H9 (cell line): Measurements from ENCODE around the gene SMIM13. TPM values are rescaled to one million over a fixed set of nuclear protein-coding genes. Genes with fewer than 3 reads are reported as not detected.

Experiments
- DNase-seq: peaks from one replicate; pipeline ENCODE4 v3.0.0-alpha.2; 2017
- H2AFZ ChIP-seq: one replicate; pipeline ENCODE4 v1.6.1; 2013; ENCODE audit warnings: mild to moderate bottlenecking, low read length, control low read depth, moderate library complexity
- H2AK5ac ChIP-seq: 2 replicates; pipeline ENCODE4 v1.6.1; 2013; ENCODE audit warnings: low read length, control low read depth, mixed read lengths; ENCODE audit not compliant: insufficient read length
- H2BK120ac ChIP-seq: one replicate; pipeline ENCODE4 v1.6.1; 2013; ENCODE audit warnings: low read depth, mild to moderate bottlenecking, low read length, control low read depth, inconsistent platforms; ENCODE audit not compliant: poor library complexity, severe bottlenecking
- H2BK12ac ChIP-seq: 2 replicates; pipeline ENCODE4 v1.6.1; 2013; ENCODE audit warnings: low read length, control low read depth, mixed read lengths, low read depth; ENCODE audit not compliant: insufficient read length
- H2BK15ac ChIP-seq: 2 replicates; pipeline ENCODE4 v1.6.1; 2013; ENCODE audit warnings: low read depth, low read length, control low read depth
- H2BK20ac ChIP-seq: one replicate; pipeline ENCODE4 v1.6.1; 2013; ENCODE audit warnings: low read depth, mild to moderate bottlenecking, low read length, control low read depth, inconsistent platforms; ENCODE audit not compliant: poor library complexity, severe bottlenecking
- H2BK5ac ChIP-seq: 2 replicates; pipeline ENCODE4 v1.6.1; 2013; ENCODE audit warnings: low read length, control low read depth, mixed read lengths; ENCODE audit not compliant: insufficient read length
- H3K14ac ChIP-seq: 2 replicates; pipeline ENCODE4 v1.6.1; 2013; ENCODE audit warnings: low read length, control low read depth; ENCODE audit not compliant: insufficient read depth
- H3K18ac ChIP-seq: 2 replicates; pipeline ENCODE4 v1.6.1; 2013; ENCODE audit warnings: low read depth, mild to moderate bottlenecking, mixed read lengths, low read length, control low read depth; ENCODE audit not compliant: insufficient read length
- H3K23ac ChIP-seq: 2 replicates; pipeline ENCODE4 v1.6.1; 2013; ENCODE audit warnings: low read length, control low read depth, mixed read lengths, low read depth; ENCODE audit not compliant: insufficient read length
- H3K23me2 ChIP-seq: 2 replicates; pipeline ENCODE4 v1.6.1; 2013; ENCODE audit warnings: low read depth, mild to moderate bottlenecking, mixed read lengths, low read length, control low read depth; ENCODE audit not compliant: insufficient read length, poor library complexity, severe bottlenecking
- H3K27ac ChIP-seq: 2 replicates; pipeline ENCODE4 v1.5.1; 2013; ENCODE audit warnings: low read length, control low read depth, mixed read lengths, low read depth; ENCODE audit not compliant: insufficient read length
- H3K27me3 ChIP-seq: 2 replicates; pipeline ENCODE4 v1.6.1; 2013; ENCODE audit warnings: low read length, control low read depth, inconsistent platforms; ENCODE audit not compliant: insufficient read depth
- H3K4ac ChIP-seq: 2 replicates; pipeline ENCODE4 v1.6.1; 2013; ENCODE audit warnings: low read depth, mild to moderate bottlenecking, control low read depth, inconsistent platforms, low read length, moderate library complexity
- H3K4me1 ChIP-seq: 2 replicates; pipeline ENCODE4 v1.6.1; 2013; ENCODE audit warnings: low read length, control low read depth, inconsistent platforms; ENCODE audit not compliant: insufficient read depth
- H3K4me2 ChIP-seq: 2 replicates; pipeline ENCODE4 v1.6.1; 2013; ENCODE audit warnings: low read length, control low read depth, mixed read lengths; ENCODE audit not compliant: insufficient read length, insufficient read depth
- H3K56ac ChIP-seq: 2 replicates; pipeline ENCODE4 v1.6.1; 2013; ENCODE audit warnings: low read depth, mild to moderate bottlenecking, mixed read lengths, low read length, control low read depth; ENCODE audit not compliant: insufficient read length
- H3K79me1 ChIP-seq: 2 replicates; pipeline ENCODE4 v1.6.1; 2013; ENCODE audit warnings: low read depth, mild to moderate bottlenecking, moderate library complexity, low read length, control low read depth, inconsistent platforms; ENCODE audit not compliant: insufficient read depth, poor library complexity, severe bottlenecking
- H3K79me2 ChIP-seq: 2 replicates; pipeline ENCODE4 v1.6.1; 2013; ENCODE audit warnings: low read length, control low read depth, inconsistent platforms; ENCODE audit not compliant: insufficient read depth
- H3K9ac ChIP-seq: 2 replicates; pipeline ENCODE4 v1.6.1; 2013; ENCODE audit warnings: low read length, control low read depth, mixed read lengths; ENCODE audit not compliant: insufficient read length; ENCODE audit errors: extremely low read depth
- H3K9me3 ChIP-seq: one replicate; pipeline ENCODE4 v1.6.1; 2013; ENCODE audit warnings: low read depth, low read length, inconsistent platforms; ENCODE audit not compliant: control insufficient read depth
- H3T11ph ChIP-seq: one replicate; pipeline ENCODE4 v1.6.1; 2013; ENCODE audit warnings: mild to moderate bottlenecking, low read length, control low read depth, inconsistent platforms
- H4K20me1 ChIP-seq: one replicate; pipeline ENCODE4 v1.6.1; 2013; ENCODE audit not compliant: control insufficient read depth, insufficient read length, insufficient read depth
- H4K5ac ChIP-seq: 2 replicates; pipeline ENCODE4 v1.6.1; 2013; ENCODE audit warnings: low read depth, mild to moderate bottlenecking, mixed read lengths, low read length, control low read depth; ENCODE audit not compliant: insufficient read length
- H4K8ac ChIP-seq: replicated peaks from 2 replicates; pipeline ENCODE4 v1.6.1; 2013; ENCODE audit warnings: low read length, control low read depth, mixed read lengths, low read depth; ENCODE audit not compliant: insufficient read length
- H4K91ac ChIP-seq: 2 replicates; pipeline ENCODE4 v1.6.1; 2013; ENCODE audit warnings: low read depth, mild to moderate bottlenecking, moderate library complexity, mixed read lengths, low read length, control low read depth; ENCODE audit not compliant: insufficient read length
- H3K27ac Mint-ChIP-seq, 3 experiments: 2 replicates in 2 of 3; 3 replicates in 1 of 3; pipeline ENCODE4 v1.8.0; 2020 to 2021; ENCODE audit warnings: mixed read lengths in 3 of 3, mild to moderate bottlenecking in 1 of 3, moderate library complexity in 1 of 3
- H3K27me3 Mint-ChIP-seq: 2 replicates; pipeline ENCODE4 v1.8.0; 2021; ENCODE audit warnings: low read depth, mild to moderate bottlenecking, moderate library complexity, mixed read lengths
- H3K36me3 Mint-ChIP-seq, 3 experiments: 2 replicates in 2 of 3; 3 replicates in 1 of 3; pipeline ENCODE4 v1.8.0; 2020 to 2021; ENCODE audit warnings: low read depth in 3 of 3, mixed read lengths in 3 of 3; ENCODE audit not compliant: insufficient read depth in 1 of 3
- H3K4me1 Mint-ChIP-seq, 2 experiments: 2 replicates each; pipeline ENCODE4 v1.8.0; 2020; ENCODE audit warnings: mixed read lengths in 2 of 2
- H3K4me3 Mint-ChIP-seq, 2 experiments: 2 replicates in 1 of 2; 3 replicates in 1 of 2; pipeline ENCODE4 v1.8.0; 2020 to 2021; ENCODE audit warnings: mild to moderate bottlenecking in 2 of 2, mixed read lengths in 2 of 2, moderate library complexity in 1 of 2
- H3K9me3 Mint-ChIP-seq, 2 experiments: 2 replicates in 1 of 2; 3 replicates in 1 of 2; pipeline ENCODE4 v1.8.0; 2020; ENCODE audit warnings: mild to moderate bottlenecking in 2 of 2, mixed read lengths in 2 of 2, moderate library complexity in 1 of 2
- CTCF ChIP-seq: fragments of 200-600 bp; sonication (generic); conservative IDR thresholded peaks from 3 replicates; pipeline ENCODE4 v1.8.0; 2021; ENCODE audit warnings: antibody characterized with exemption, mild to moderate bottlenecking
- WGBS: extraction: QIAGEN DNeasy Blood & Tissue Kit; methylation state at CpG from one replicate; pipeline ENCODE4 v1.1.7; 2013; ENCODE audit warnings: missing lambda C conversion rate, low lambda C conversion rate, mixed read lengths; ENCODE audit not compliant: insufficient read length; ENCODE audit errors: extremely low coverage; 5-methylcytosine and 5-hydroxymethylcytosine counted together
- total RNA-seq: library from RNA; stranded (reverse); gene quantifications from 2 replicates; pipeline ENCODE4 v1.2.1, GENCODE V29; 2021

Gene SMIM13
- total RNA-seq, 1 experiment from 2014 or later = 10.6 TPM

GRCh38 chr6:11129908-11130565 lies 36.4 kb downstream of the SMIM13 start:
- H3K9me3 Mint-ChIP-seq = no peaks in the 10 kb centered on the region
- no peak overlapping the region for H3K18ac ChIP-seq
- H4K20me1 ChIP-seq = no peaks in the 10 kb centered on the region
- no peaks in the 10 kb centered on the region for H3K9me3 ChIP-seq
- no peak overlapping the region for H3T11ph ChIP-seq
- H3K27ac ChIP-seq = no peak overlapping the region
- H4K8ac ChIP-seq = no peak overlapping the region
- no peak overlapping the region for H2BK20ac ChIP-seq
- H3K4me1 Mint-ChIP-seq = peaks cover 20 to 25% of the 10 kb centered on the region in 2 experiments
- no peak overlapping the region for H2AFZ ChIP-seq
- no peak overlapping the region for H3K4ac ChIP-seq
- no peak for DNase-seq
- no peak overlapping the region for H3K56ac ChIP-seq
- peaks cover 3% of the 10 kb centered on the region for H3K79me1 ChIP-seq
- H2BK15ac ChIP-seq = no peak overlapping the region
- H3K4me2 ChIP-seq = no peak overlapping the region
- H3K27me3 Mint-ChIP-seq = no peaks in the 10 kb centered on the region
- H3K14ac ChIP-seq = no peak overlapping the region
- H3K4me3 Mint-ChIP-seq = no peak overlapping the region
- no peak overlapping the region for H3K23ac ChIP-seq
- peaks cover 6% of the 10 kb centered on the region; the same call in 1 of the 2 replicates for H3K4me1 ChIP-seq
- no peak overlapping the region for H4K5ac ChIP-seq
- no peak overlapping the region for H2AK5ac ChIP-seq
- TF ChIP-seq CTCF = no peak
- H3K79me2 ChIP-seq = peaks cover 5% of the 10 kb centered on the region; the same call in 1 of the 2 replicates
- H3K9ac ChIP-seq = no peak overlapping the region
- no peak overlapping the region for H2BK12ac ChIP-seq
- no peak overlapping the region for H2BK120ac ChIP-seq
- H3K23me2 ChIP-seq = no peaks in the 10 kb centered on the region
- no peak overlapping the region for H3K27ac Mint-ChIP-seq
- H3K27me3 ChIP-seq = no peaks in the 10 kb centered on the region
- no peak overlapping the region for H4K91ac ChIP-seq
- WGBS = no CpG with 5 or more reads among the region's 1 CpG
- H2BK5ac ChIP-seq = no peak overlapping the region
- peaks cover 6 to 19% (median 17%) of the 10 kb centered on the region in 3 experiments; a peak in 6 of 7 replicates for H3K36me3 Mint-ChIP-seq
